CD4-positive, alpha-beta T cell treated with Interleukin-15 for 1 hour (primary cell): Measurements from ENCODE around the gene KLF16.
"Not testable (repeated sequence)": the region's sequence is repeated elsewhere in the genome, so short reads cannot be mapped to it uniquely, and the experiment has no call there.

Source experiments
- DNase-seq: peaks from one replicate; pipeline ENCODE4 v3.0.0-alpha.2; 2020

Gene KLF16

GRCh38 chr19:1883784-1884183, 20.4 kb upstream of the KLF16 start:
- no peak for DNase-seq

- no peak for DNase-seq
Observed at GRCh38 chr19:1882786-1883692, 19.7 kb upstream of the KLF16 start.

- peak; percentile 88 for DNase-seq
Observed at GRCh38 chr19:1882089-1882785, 18.9 kb upstream of the KLF16 start.

GRCh38 chr19:1881393-1882088, 18.2 kb upstream of the KLF16 start:
- DNase-seq = not testable (repeated sequence)

- no peak for DNase-seq
Observed at GRCh38 chr19:1880611-1881392, 17.4 kb upstream of the KLF16 start.

GRCh38 chr19:1879982-1880381, 16.6 kb upstream of the KLF16 start:
- not testable (repeated sequence) for DNase-seq

- not testable (repeated sequence) for DNase-seq
Observed at GRCh38 chr19:1878583-1878982, 15.2 kb upstream of the KLF16 start.

GRCh38 chr19:1877280-1877660, 13.9 kb upstream of the KLF16 start:
- not testable (repeated sequence) for DNase-seq

GRCh38 chr19:1876496-1877279, 13.3 kb upstream of the KLF16 start:
- DNase-seq = not testable (repeated sequence)

GRCh38 chr19:1875646-1876495, 12.5 kb upstream of the KLF16 start:
- DNase-seq = peak; percentile 87

- not testable (repeated sequence) for DNase-seq
Observed at GRCh38 chr19:1875265-1875645, 11.9 kb upstream of the KLF16 start.

GRCh38 chr19:1874554-1875185, 11.3 kb upstream of the KLF16 start:
- DNase-seq = no peak

GRCh38 chr19:1873524-1874473, 10.4 kb upstream of the KLF16 start:
- DNase-seq = no peak

GRCh38 chr19:1872807-1873523, 9.6 kb upstream of the KLF16 start:
- no peak for DNase-seq

GRCh38 chr19:1871630-1872029, 8.3 kb upstream of the KLF16 start:
- no peak for DNase-seq

- DNase-seq = no peak
Observed at GRCh38 chr19:1871140-1871597, 7.8 kb upstream of the KLF16 start.

- DNase-seq = no peak
Observed at GRCh38 chr19:1868971-1869370, 5.6 kb upstream of the KLF16 start.

- DNase-seq = no peak
Observed at GRCh38 chr19:1867349-1867724, 4.0 kb upstream of the KLF16 start.
